Stimulated activated CD4-positive, alpha-beta T cell treated with anti-CD3 and anti-CD28 coated beads, Interleukin-12 subunit alpha, Interleukin-12 subunit beta, amount 100 ng/mL, for 48 hours (primary cell): ENCODE results near the gene RYR2.
"Not testable (repeated sequence)": the region's sequence is repeated elsewhere in the genome, so short reads cannot be mapped to it uniquely, and the experiment has no call there.

Source experiments
- DNase-seq, 3 donors: peaks; one replicate each; pipeline ENCODE4 v3.0.0-alpha.2; 2020; ENCODE audit warnings: low read depth in 2 of 3, low spot score in 1 of 3

The RYR2 gene

GRCh38 chr1:237139732-237140131 lies 97.7 kb downstream of the RYR2 start:
- no peak for DNase-seq

- DNase-seq = no peak
Measured at GRCh38 chr1:237140986-237141385, 99.0 kb downstream of the RYR2 start.

- no peak for DNase-seq
Measured at GRCh38 chr1:237141502-237141901, 99.5 kb downstream of the RYR2 start.

GRCh38 chr1:237145379-237146135 lies 103.6 kb downstream of the RYR2 start:
- no peak for DNase-seq

GRCh38 chr1:237146241-237146640 lies 104.3 kb downstream of the RYR2 start:
- no peak for DNase-seq

GRCh38 chr1:237149857-237150256 lies 107.9 kb downstream of the RYR2 start:
- DNase-seq = no peak

GRCh38 chr1:237151979-237152378 lies 110.0 kb downstream of the RYR2 start:
- DNase-seq = not testable (repeated sequence)

GRCh38 chr1:237152506-237153335 lies 110.7 kb downstream of the RYR2 start:
- DNase-seq = no peak

- DNase-seq = no peak
Measured at GRCh38 chr1:237154157-237154556, 112.2 kb downstream of the RYR2 start.

- DNase-seq = no peak
Measured at GRCh38 chr1:237164406-237165352, 122.7 kb downstream of the RYR2 start.

- DNase-seq = no peak
Measured at GRCh38 chr1:237166086-237166485, 124.1 kb downstream of the RYR2 start.

GRCh38 chr1:237166593-237167101 lies 124.7 kb downstream of the RYR2 start:
- DNase-seq = no peak

- DNase-seq = no peak
Measured at GRCh38 chr1:237170149-237170548, 128.2 kb downstream of the RYR2 start.

GRCh38 chr1:237171454-237172117 lies 129.6 kb downstream of the RYR2 start:
- no peak for DNase-seq

GRCh38 chr1:237172118-237172485 lies 130.1 kb downstream of the RYR2 start:
- DNase-seq = no peak

GRCh38 chr1:237179503-237179902 lies 137.5 kb downstream of the RYR2 start:
- DNase-seq = no peak

GRCh38 chr1:237180256-237180655 lies 138.3 kb downstream of the RYR2 start:
- DNase-seq = no peak

GRCh38 chr1:237181743-237182317 lies 139.8 kb downstream of the RYR2 start:
- DNase-seq = no peak

GRCh38 chr1:237183963-237184540 lies 142.1 kb downstream of the RYR2 start:
- no peak for DNase-seq

- no peak for DNase-seq
Measured at GRCh38 chr1:237186675-237187074, 144.7 kb downstream of the RYR2 start.
